GM12878 (cell line): ENCODE results near the gene PRRT1B. TPM values are rescaled to one million over a fixed set of nuclear protein-coding genes. Genes with fewer than 3 reads are reported as not detected.

Source experiments
- ATAC-seq: fragments of 200-7000 bp; cut with Tn5 transposase; 3 replicates; pipeline ENCODE4 v1.9.1; 2020; ENCODE audit warnings: mild to moderate bottlenecking, moderate library complexity
- BruUV-seq: library from RNA; stranded (reverse); fragments of 400-500 nt; replicated peaks from 2 replicates; lab custom pipeline; 2021; lab: Mats Ljungman, UMichigan
- CTCF ChIA-PET: fragments of 300-600 bp; sonication (Branson Sonifier 250); formaldehyde crosslinking; extraction: SDS; loops from one replicate; lab custom pipeline; 2021; ENCODE audit warnings: inconsistent platforms; lab: Yijun Ruan, JAX
- POLR2A ChIA-PET: fragments of 350-600 bp; formaldehyde crosslinking; extraction: SDS; loops from one replicate; lab custom pipeline; 2021; ENCODE audit warnings: inconsistent platforms; lab: Charles Lee
- RAD21 ChIA-PET: fragments of 300-600 bp; sonication (Branson Sonifier 250); formaldehyde crosslinking; loops from one replicate; lab custom pipeline; 2023; ENCODE audit warnings: antibody characterized with exemption; ENCODE audit not compliant: unreplicated experiment; lab: Charles Lee
- SMC1A ChIA-PET: fragments of 300-600 bp; sonication (Branson Sonifier 250); formaldehyde crosslinking; loops from one replicate; lab custom pipeline; 2023; ENCODE audit not compliant: unreplicated experiment, uncharacterized antibody; lab: Charles Lee
- DNase-seq: peaks from one replicate; pipeline ENCODE4 v3.0.0-alpha.2; 2011; ENCODE audit warnings: low read depth, low spot score
- FAIRE-seq: peaks from 3 replicates; lab custom pipeline; 2011; peaks lifted over from hg19 to GRCh38; lab: Jason Lieb, UNC
- H2AFZ ChIP-seq: 2 replicates; pipeline ENCODE4 v1.6.0; 2011; ENCODE audit warnings: low read depth, low read length, control low read depth; ENCODE audit not compliant: control insufficient read depth
- H3K27ac ChIP-seq: 2 replicates; pipeline ENCODE4 v1.5.1; 2011; ENCODE audit warnings: control low read depth; ENCODE audit not compliant: control insufficient read depth, insufficient read depth
- H3K27me3 ChIP-seq, 2 experiments: replicated peaks in 1 of 2; 2 replicates each; pipeline versions ENCODE4 v1.6.0 to v1.6.1; 2011; ENCODE audit warnings: low read length in 1 of 2; ENCODE audit not compliant: control insufficient read depth in 2 of 2, insufficient read depth in 2 of 2
- H3K36me3 ChIP-seq, 2 experiments: 2 replicates each; pipeline ENCODE4 v1.5.1; 2011; ENCODE audit warnings: low read length in 1 of 2; ENCODE audit not compliant: control insufficient read depth in 2 of 2, insufficient read depth in 2 of 2
- H3K4me1 ChIP-seq: 2 replicates; pipeline ENCODE4 v1.6.1; 2011; ENCODE audit warnings: mild to moderate bottlenecking, low read length, moderate library complexity, mixed read lengths; ENCODE audit not compliant: control insufficient read depth, insufficient read depth
- H3K4me2 ChIP-seq: 2 replicates; pipeline ENCODE4 v1.6.0; 2011; ENCODE audit warnings: control low read depth; ENCODE audit not compliant: control insufficient read depth, insufficient read depth
- H3K4me3 ChIP-seq: fragments of 200-600 bp; sonication (generic); 2 replicates; pipeline ENCODE4 v1.5.1; 2016
- H3K79me2 ChIP-seq: 2 replicates; pipeline ENCODE4 v1.6.0; 2011; ENCODE audit warnings: low read length; ENCODE audit not compliant: control insufficient read depth, insufficient read depth
- H3K9ac ChIP-seq: 2 replicates; pipeline ENCODE4 v1.8.0; 2011; ENCODE audit warnings: low read length, control low read depth, mixed read lengths; ENCODE audit not compliant: control insufficient read depth, insufficient read depth
- H3K9me3 ChIP-seq: replicated peaks from 3 replicates; pipeline ENCODE4 v1.5.1; 2011; ENCODE audit warnings: mild to moderate bottlenecking, low read length; ENCODE audit not compliant: control insufficient read depth, insufficient read depth
- H4K20me1 ChIP-seq: 2 replicates; pipeline ENCODE4 v1.6.0; 2011; ENCODE audit not compliant: control insufficient read depth, insufficient read depth
- CEBPB ChIP-seq, 2 experiments: fragments of 150-350 bp in 1 of 2; IDR thresholded peaks; 2 replicates each; pipeline ENCODE4 v1.6.1; 2012 to 2014; ENCODE audit warnings: low read depth in 2 of 2, low read length in 2 of 2, borderline replicate concordance in 1 of 2, inconsistent platforms in 1 of 2
- ELK1 ChIP-seq: IDR thresholded peaks from 2 replicates; pipeline ENCODE4 v1.6.1; 2012; ENCODE audit warnings: low read depth, low read length, improper control_type of control experiment
- ETV6 ChIP-seq, 2 experiments: fragments of 450-650 bp in 1 of 2; IDR thresholded peaks in 1 of 2; conservative IDR thresholded peaks in 1 of 2; 2 replicates each; pipeline ENCODE4 v1.6.1; 2014; ENCODE audit warnings: antibody characterized with exemption in 1 of 2, borderline replicate concordance in 1 of 2, low read depth in 1 of 2, mild to moderate bottlenecking in 1 of 2, moderate library complexity in 1 of 2
- HDGF ChIP-seq: fragments of 450-650 bp; IDR thresholded peaks from 2 replicates; pipeline ENCODE4 v1.6.1; 2016; ENCODE audit warnings: antibody characterized with exemption
- IKZF2 ChIP-seq, 2 experiments: fragments of 450-650 bp; IDR thresholded peaks; 2 replicates each; pipeline ENCODE4 v1.6.1; 2017; ENCODE audit warnings: mild to moderate bottlenecking in 2 of 2, moderate library complexity in 2 of 2
- KAT2A ChIP-seq: conservative IDR thresholded peaks from 2 replicates; pipeline ENCODE4 v1.6.1; 2011; ENCODE audit warnings: low read depth, low read length; ENCODE audit not compliant: control insufficient read depth
- KDM1A ChIP-seq: fragments of 200-600 bp; sonication (generic); IDR thresholded peaks from 2 replicates; pipeline ENCODE4 v1.6.1; 2016; ENCODE audit warnings: borderline replicate concordance
- MEF2B ChIP-seq: fragments of 450-650 bp; IDR thresholded peaks from 2 replicates; pipeline ENCODE4 v1.6.1; 2018; ENCODE audit warnings: mild to moderate bottlenecking, moderate library complexity; ENCODE audit not compliant: partially characterized antibody, poor library complexity, severe bottlenecking
- MYB ChIP-seq: fragments of 150-350 bp; IDR thresholded peaks from 2 replicates; pipeline ENCODE4 v1.6.1; 2014; ENCODE audit warnings: mild to moderate bottlenecking, low read depth, low read length, borderline replicate concordance
- MYC ChIP-seq: IDR thresholded peaks from 2 replicates; pipeline ENCODE4 v1.6.1; 2011; ENCODE audit warnings: mild to moderate bottlenecking, low read length, moderate library complexity, inconsistent platforms; ENCODE audit not compliant: insufficient read depth, insufficient replicate concordance, insufficient read length, severe bottlenecking
- PAX8 ChIP-seq: fragments of 450-650 bp; IDR thresholded peaks from 2 replicates; pipeline ENCODE4 v1.6.1; 2017; ENCODE audit warnings: mild to moderate bottlenecking, moderate library complexity
- POLR2AphosphoS2 ChIP-seq: IDR thresholded peaks from 2 replicates; pipeline ENCODE4 v1.6.1; 2011; ENCODE audit warnings: low read depth, mild to moderate bottlenecking, low read length, improper control_type of control experiment, moderate library complexity
- RAD21 ChIP-seq: IDR thresholded peaks from 2 replicates; pipeline ENCODE4 v1.6.1; 2011; ENCODE audit warnings: mild to moderate bottlenecking, low read depth, low read length, moderate library complexity; ENCODE audit not compliant: insufficient read depth
- STAT3 ChIP-seq: IDR thresholded peaks from 2 replicates; pipeline ENCODE4 v1.6.1; 2011; ENCODE audit warnings: low read depth, low read length, improper control_type of control experiment
- TCF12 ChIP-seq: IDR thresholded peaks from 2 replicates; pipeline ENCODE4 v1.6.1; 2011; ENCODE audit warnings: low read depth, mild to moderate bottlenecking, low read length
- TCF3 ChIP-seq: IDR thresholded peaks from 2 replicates; pipeline ENCODE4 v1.6.1; 2012; ENCODE audit warnings: low read depth, mild to moderate bottlenecking, low read length, borderline replicate concordance; ENCODE audit not compliant: insufficient read depth
- YY1 ChIP-seq: IDR thresholded peaks from 2 replicates; pipeline ENCODE4 v1.6.1; 2011; ENCODE audit warnings: low read depth, mild to moderate bottlenecking, low read length
- WGBS: methylation state at CpG from one replicate; pipeline ENCODE4 v1.1.6; 2016; ENCODE audit warnings: low lambda C conversion rate; ENCODE audit not compliant: insufficient replicate concordance, insufficient coverage; ENCODE audit errors: missing lambda C conversion rate; 5-methylcytosine and 5-hydroxymethylcytosine counted together
- in situ Hi-C: fragments of 300-500 bp; cut with MboI; formaldehyde crosslinking; loops from 9 replicates; pipeline ENCODE4 v1.14.3; 2018; ENCODE audit warnings: mixed read lengths
- intact Hi-C: fragments of 100-400 bp; cut with micrococcal nuclease; formaldehyde crosslinking; loops from one replicate; pipeline ENCODE4 v1.14.2; 2022; ENCODE audit not compliant: unreplicated experiment
- polyA plus RNA-seq, 11 experiments: library from polyadenylated mRNA; depleted of rRNA in 4 of 11; unstranded in 6 of 11; stranded (reverse) in 5 of 11; fragments of >200 nt; fragmentation: Nextera tagmentation in 4 of 11; fragmentation: Illumina TruSeq in 1 of 11; extraction: Ambion mirVana in 4 of 11; extraction: Trizol in 1 of 11; gene quantifications; 1 replicate in 1 of 11; 2 replicates in 10 of 11; pipeline versions ENCODE4 v1.2.1 to v1.2.3, GENCODE V29; 2011 to 2016; ENCODE audit warnings: inconsistent platforms in 2 of 11, missing spikeins in 2 of 11, low read depth in 1 of 11
- total RNA-seq, 4 experiments: library from RNA; depleted of rRNA in 3 of 4; stranded (reverse); fragments of >200 nt in 3 of 4; fragmentation: Illumina TruSeq in 1 of 4; extraction: Trizol in 1 of 4; gene quantifications; 2 replicates each; pipeline versions ENCODE4 v1.2.1 to v1.2.3, GENCODE V29; 2013 to 2021
- TF ChIP-seq, protein P1 (sequence below): fragments of 450-650 bp; IDR thresholded peaks from 2 replicates; pipeline ENCODE4 v1.6.1; 2017; ENCODE audit warnings: antibody characterized with exemption, mild to moderate bottlenecking, moderate library complexity
- TF ChIP-seq, protein P2 (sequence below): fragments of 150-350 bp; IDR thresholded peaks from 2 replicates; pipeline ENCODE4 v1.6.1; 2014; ENCODE audit warnings: mild to moderate bottlenecking, low read depth, low read length

The PRRT1B gene
- total and polyA plus RNA-seq, 10 of the 15 experiments (the other 5 are each of a cell fraction or from before 2014, with no cell fraction given), result not detected

GRCh38 chr9:131528186-131528585, 17.1 kb upstream of the PRRT1B start (continued):
- TF ChIP-seq, protein P1, sequence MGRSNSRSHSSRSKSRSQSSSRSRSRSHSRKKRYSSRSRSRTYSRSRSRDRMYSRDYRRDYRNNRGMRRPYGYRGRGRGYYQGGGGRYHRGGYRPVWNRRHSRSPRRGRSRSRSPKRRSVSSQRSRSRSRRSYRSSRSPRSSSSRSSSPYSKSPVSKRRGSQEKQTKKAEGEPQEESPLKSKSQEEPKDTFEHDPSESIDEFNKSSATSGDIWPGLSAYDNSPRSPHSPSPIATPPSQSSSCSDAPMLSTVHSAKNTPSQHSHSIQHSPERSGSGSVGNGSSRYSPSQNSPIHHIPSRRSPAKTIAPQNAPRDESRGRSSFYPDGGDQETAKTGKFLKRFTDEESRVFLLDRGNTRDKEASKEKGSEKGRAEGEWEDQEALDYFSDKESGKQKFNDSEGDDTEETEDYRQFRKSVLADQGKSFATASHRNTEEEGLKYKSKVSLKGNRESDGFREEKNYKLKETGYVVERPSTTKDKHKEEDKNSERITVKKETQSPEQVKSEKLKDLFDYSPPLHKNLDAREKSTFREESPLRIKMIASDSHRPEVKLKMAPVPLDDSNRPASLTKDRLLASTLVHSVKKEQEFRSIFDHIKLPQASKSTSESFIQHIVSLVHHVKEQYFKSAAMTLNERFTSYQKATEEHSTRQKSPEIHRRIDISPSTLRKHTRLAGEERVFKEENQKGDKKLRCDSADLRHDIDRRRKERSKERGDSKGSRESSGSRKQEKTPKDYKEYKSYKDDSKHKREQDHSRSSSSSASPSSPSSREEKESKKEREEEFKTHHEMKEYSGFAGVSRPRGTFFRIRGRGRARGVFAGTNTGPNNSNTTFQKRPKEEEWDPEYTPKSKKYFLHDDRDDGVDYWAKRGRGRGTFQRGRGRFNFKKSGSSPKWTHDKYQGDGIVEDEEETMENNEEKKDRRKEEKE, result no peak
- no peak for TF ChIP-seq IKZF2 (IDR thresholded peaks at IDR 0.05)
- TF ChIP-seq CEBPB (IDR thresholded peaks at IDR 0.05; ENCODE audit: borderline replicate concordance in 1 of 2, low read depth in 2 of 2, low read length in 2 of 2), result no peak
- TF ChIP-seq YY1, result no peak
- TF ChIP-seq TCF3, result no peak
- no peak for TF ChIP-seq POLR2AphosphoS2
- no peak for TF ChIP-seq KAT2A
- no peak for TF ChIP-seq STAT3
- no peak for TF ChIP-seq MYC
- no peak for TF ChIP-seq MEF2B

GRCh38 chr9:131528886-131529505, 16.3 kb upstream of the PRRT1B start:
- Histone ChIP-seq H3K4me3 (no peak overlapping the region), H3K36me3 (peaks cover 7 to 11% of the 10 kb centered on the region in 2 experiments; a peak in 3 of 4 replicates), H3K4me2 (no peak overlapping the region), H2AFZ (no peak overlapping the region), H3K79me2 (peaks cover 11% of the 10 kb centered on the region), H4K20me1 (no peaks in the 10 kb centered on the region), H3K27me3 (no peaks in the 10 kb centered on the region), H3K9ac (no peak overlapping the region), H3K4me1 (peaks cover 4% of the 10 kb centered on the region), H3K27ac (no peak overlapping the region), H3K9me3 (no peaks in the 10 kb centered on the region)
- in situ Hi-C loops, result no loop called here
- ChIA-PET SMC1A (no interaction called here), CTCF (no interaction called here), POLR2A (interaction anchor here (0.5 kb wide), 1 partner anchor 663 kb away, joined by 9 read pairs; no protein-coding TSS in a partner anchor), RAD21 (no interaction called here)
- intact Hi-C loops, result no loop called here
- ATAC-seq (no peak), DNase-seq (no peak), FAIRE-seq (no peak)
- 96% methylated on average over 34 of the region's 35 CpGs for WGBS
- BruUV-seq, result no TSS peak
- TF ChIP-seq ETV6 (conservative IDR thresholded peaks at IDR 0.05 in 1 of 2, IDR thresholded peaks at IDR 0.05 in 1 of 2; ENCODE audit: borderline replicate concordance in 1 of 2, low read depth in 1 of 2) (no peak), KDM1A (no peak), TCF12 (no peak), ELK1 (no peak), RAD21 (no peak), PAX8 (no peak), HDGF (no peak), MYB (no peak)
- TF ChIP-seq, protein P2, sequence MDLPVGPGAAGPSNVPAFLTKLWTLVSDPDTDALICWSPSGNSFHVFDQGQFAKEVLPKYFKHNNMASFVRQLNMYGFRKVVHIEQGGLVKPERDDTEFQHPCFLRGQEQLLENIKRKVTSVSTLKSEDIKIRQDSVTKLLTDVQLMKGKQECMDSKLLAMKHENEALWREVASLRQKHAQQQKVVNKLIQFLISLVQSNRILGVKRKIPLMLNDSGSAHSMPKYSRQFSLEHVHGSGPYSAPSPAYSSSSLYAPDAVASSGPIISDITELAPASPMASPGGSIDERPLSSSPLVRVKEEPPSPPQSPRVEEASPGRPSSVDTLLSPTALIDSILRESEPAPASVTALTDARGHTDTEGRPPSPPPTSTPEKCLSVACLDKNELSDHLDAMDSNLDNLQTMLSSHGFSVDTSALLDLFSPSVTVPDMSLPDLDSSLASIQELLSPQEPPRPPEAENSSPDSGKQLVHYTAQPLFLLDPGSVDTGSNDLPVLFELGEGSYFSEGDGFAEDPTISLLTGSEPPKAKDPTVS, result no peak
